Hematopoietic multipotent progenitor cell treated with erythropoietin and hydrocortisone succinate and interleukin-3 and kit ligand, for 17 days (in vitro differentiated cells): ENCODE measurements around the gene ACSM4.

ENCODE experiments used
- DNase-seq: peaks from one replicate; pipeline ENCODE4 v3.0.0-alpha.2; 2015; ENCODE audit warnings: low spot score

ACSM4 gene

DNA sequence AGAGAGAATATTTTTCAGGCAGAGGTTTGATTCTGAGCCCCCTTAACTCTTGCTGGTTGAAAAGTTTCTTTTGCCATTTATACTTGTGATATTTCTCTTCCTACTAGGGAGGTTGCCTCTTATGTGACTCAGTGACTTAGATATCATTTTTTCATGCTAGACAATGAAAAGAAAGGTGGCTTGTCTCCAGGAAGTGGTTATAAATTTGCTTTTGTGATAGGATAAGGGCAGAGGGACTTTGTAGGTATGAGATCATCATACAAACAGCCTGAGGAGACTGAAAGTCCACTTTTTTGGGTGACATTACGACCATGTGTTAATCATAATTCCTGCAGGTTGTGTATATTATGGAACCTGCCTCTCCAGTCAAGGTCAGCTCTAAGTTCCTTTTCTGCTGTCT is 35.8 kb downstream of the ACSM4 start:
- DNase-seq, result no peak

DNA sequence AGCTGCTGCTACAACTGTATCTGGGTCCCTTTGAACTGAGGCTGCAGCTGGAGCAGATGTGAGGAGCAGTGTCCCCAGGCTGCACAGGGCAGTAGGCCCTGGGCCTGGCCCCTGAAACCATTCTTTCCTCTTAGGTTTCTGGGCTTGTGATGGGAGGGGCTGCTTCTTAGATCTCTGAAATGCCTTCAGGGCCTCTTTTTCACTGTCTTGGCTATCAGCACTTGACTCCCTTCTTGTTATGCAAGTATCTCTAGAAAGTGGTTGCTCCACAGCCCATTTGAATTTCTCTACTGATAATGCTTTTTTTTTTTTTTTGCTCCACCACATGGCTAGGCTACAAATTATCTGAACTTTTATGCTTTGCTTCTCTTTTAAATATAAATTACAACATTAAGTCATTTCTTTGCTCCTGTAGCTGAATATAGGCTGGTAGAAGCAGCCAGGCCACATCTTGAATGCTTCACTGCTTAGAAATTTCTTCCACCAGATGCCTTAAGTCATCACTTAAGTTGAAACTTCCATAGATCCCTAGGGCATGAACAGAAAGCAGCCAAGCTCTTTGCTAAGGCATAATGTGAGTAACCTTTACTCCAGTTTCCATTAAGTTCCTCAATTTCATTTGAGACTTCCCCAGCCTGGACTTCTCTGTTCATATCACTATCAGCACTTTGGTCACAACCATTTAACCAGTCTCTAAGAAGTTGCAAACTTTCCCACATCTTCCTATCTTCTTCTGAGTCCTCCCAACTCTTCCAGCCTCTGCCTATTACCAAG is 41.1 kb downstream of the ACSM4 start:
- no peak for DNase-seq

DNA sequence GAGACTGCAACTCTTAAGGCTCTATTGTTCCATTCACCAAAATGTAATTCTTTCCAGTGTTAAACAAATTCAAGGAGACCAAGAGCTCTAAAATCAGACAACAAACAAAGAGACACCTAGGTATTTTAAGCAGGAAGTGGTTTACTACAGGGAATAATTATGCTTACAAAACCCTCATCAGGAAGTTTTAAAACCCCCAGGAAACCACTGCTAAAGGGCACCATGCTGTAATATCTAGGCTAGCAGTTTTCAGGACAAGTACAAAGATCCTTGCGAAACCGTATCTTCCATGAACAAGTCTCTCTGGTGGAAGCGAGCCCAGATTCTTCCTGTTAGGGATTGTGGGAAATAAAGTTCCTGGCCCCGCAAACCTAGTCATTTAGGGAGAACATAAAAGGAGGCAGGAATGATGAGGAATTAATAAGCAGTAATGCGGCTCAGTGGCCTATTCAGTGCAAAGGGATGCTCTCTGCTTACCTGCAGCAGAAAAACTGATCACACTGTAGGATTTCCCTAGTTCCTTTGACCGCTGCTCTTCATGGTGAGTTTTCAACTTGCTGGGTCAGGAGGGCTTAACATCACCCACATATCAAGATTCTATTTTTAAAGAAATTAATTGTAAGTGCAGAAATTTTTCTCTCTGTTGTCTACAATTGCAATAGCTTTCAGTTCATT is 42.8 kb downstream of the ACSM4 start:
- DNase-seq, result no peak

DNA sequence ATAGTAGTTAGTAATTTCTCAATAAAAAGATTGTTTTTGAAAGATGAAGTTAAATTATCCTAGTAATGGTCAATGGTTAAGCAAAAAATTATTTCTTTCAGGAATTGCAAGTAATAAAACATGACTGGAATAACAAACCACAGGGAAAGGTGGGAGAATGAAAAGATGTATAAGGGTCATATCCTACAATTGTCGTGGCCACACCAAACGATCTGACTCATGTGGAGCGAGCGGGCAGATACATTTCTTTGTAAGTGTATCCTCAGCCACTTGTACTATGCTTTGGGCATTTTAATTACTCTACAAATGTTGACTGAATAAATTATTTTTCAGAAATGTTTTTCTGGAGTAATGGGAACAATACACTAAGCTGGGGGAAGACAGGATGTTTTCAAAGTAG is 45.5 kb downstream of the ACSM4 start:
- DNase-seq, result no peak

DNA sequence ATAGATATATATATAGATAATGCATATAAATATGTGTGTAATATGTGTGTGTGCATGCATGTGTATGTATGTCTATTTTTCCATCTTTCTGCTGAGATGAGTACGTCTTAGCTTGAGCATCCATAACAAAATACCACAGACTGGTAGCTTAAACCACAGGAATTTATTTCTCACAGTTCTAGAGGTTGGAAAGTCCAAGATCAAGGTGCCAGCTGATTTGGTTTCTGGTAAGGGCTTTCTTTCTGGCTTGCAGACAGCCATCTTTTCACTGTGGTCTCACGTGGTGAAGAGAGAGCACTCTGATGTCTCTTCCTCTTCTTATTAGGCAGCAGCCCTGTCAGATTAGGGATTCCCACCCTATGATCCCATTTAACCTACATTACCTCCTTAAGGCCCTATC is 47.3 kb downstream of the ACSM4 start:
- DNase-seq, result no peak

DNA sequence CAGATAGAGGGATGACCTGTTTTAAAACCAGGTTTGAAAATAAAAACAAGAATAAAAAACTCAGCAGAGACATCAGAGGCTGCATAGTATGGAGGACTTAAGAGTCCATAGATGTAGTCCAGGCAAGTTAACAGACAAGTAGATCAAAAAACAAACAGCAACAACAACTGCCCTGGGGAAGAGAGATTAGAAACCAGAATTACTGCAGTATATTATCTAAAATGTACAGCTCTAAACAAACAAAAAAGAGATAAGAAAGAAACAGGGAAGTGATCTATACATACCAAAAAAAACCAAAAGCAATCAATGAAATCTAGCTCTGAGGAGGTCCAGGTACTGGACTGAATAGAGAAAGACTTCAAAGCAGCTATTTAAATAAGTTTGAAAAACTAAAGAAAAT is 48.8 kb downstream of the ACSM4 start:
- DNase-seq, result no peak

DNA sequence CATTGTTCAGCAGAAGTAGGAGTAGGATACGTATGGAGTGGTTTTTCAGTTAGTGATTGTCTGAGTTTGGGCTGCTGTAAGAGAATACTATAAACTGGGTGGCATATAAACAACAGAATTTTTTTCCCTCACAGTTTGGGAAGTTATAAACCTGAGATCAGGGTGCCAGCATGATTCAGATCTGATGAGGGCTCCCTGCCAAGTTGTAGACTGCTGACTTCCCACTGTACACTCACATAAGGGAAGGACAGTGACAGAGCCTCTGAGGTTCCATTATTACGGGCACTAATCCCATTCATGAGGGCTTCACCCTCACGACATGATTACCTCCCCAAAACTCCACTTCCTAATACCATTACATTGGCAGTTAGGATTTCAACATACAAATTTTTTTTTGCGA is 50.7 kb downstream of the ACSM4 start:
- peak; percentile 16 for DNase-seq

DNA sequence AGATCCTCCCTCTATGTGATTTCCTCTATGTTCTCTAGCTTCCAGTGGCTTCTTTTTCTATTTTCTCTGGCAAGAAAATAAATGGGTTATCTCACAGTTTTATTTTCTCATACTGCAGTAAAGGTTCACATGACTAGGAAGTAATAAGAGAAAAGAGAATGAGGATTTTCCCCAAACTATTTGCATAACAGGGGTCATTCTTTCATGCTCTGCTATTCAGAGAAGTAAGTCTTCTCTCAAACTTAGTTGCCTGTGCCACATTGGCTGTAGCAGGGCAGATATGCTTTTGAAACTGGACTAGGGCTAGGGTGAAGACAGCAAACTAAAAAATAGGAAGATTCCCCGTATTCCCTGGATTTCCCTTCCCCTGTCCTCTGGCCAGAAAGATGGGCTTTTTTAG is 57.4 kb downstream of the ACSM4 start:
- DNase-seq, result no peak

DNA sequence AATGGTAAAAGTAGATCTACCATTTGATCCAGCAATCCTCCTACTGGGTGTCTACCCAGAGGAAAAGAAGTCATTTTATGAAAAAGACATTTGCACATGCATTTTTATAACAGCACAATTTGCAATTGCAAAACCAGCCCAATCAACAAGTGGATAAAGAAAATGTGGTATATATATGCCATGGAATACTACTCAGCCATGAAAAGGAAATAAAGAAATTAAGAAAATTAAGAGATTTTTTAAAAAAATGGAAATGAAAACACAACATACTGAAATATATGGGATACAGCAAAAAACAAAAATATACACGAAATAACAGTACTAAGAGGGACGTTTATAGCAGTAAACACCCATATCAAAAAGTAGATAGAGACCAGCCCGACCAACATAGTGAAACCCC is 58.9 kb downstream of the ACSM4 start:
- no peak for DNase-seq

DNA sequence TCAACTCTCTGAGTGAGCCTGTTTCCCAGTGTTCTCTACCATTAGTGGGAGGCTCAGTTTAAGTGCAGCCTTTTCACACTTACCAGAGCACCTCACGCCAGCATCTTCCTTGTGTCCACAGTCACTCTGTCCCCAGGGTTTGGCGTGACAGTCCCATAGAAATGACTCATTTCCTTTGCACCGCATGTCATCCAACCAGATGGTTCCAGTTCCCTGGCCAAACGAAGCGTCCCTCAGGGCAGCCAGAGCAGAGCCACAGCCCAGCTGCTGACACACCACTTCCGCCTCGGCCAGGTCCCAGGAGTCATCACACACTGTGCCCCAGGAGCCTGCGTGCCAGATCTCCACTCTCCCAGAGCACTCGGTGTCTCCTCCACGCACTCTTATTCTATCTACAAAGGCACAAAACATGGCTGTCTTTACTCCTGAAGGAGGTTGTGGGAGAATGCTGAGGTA is 65.4 kb downstream of the ACSM4 start:
- DNase-seq, result no peak

DNA sequence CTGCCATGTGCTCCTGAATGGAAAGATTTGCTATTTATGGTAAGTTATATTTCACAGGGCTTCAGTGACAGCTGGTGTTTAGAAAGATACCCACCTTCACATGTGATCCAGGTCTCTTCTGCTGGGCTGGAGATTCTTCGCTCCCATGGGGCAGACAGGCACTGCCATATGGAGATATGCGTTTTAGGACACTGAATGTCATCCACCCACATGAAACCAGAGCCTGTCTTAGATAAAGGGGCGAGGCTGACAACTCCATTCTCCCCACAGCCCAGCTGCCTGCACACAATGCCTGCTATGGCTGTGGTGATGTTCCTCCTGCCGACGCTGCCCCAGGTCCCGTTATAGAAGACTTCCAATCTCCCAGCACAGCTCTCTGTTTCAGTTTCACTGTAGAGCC is 69.4 kb downstream of the ACSM4 start:
- no peak for DNase-seq

DNA sequence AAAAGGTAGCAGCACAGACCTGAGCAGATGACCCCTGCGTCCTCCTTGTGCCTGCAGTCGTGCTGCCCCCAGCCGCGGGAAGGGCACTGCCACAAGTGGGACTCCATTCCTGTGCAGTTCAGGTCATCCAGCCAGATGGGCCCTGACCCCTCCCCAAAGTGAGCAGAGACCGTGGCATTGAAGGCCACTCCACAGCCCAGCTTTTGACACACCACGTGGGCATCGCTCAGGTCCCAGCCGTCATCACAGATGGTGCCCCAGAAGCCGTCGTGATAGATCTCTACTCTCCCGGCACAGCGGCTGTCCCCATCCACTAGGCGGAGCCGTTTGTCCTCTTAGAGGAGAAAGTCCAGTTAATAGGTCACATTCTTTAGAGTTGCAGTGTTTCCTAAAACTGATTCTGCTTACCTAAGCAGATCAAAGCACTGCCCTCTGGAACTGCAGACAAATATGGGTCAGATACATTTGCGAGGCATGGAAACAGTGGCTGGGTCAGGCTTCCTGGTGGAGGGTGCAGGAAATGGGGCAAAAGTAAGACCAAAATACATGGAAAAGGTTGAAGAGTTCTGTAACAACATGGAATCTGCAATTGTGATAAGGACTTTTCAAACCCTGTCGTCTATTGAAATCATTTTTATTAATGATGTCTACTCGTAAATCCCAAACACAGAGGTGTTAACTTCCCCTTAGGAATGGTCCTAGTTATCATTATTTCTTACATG is 70.7 kb downstream of the ACSM4 start:
- peak; percentile 54 for DNase-seq

DNA sequence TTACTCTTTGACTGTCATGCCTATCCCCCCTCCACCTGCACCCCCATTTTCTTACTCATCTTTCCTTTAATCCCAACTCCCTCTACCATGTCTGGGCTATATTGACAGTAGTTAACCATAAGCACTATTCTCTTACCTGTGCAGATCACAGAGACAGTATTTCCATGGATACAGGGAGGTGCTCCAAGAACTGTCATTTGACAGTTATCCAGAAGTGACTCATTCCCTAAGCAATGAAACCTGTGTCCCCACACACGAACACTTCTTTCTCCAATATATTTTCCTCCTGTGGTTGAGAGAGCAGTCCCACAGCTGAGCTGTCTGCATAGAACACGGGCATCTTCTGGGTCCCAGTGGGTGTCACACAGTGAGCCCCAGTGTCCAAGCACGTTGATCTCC is 71.3 kb downstream of the ACSM4 start:
- no peak for DNase-seq

DNA sequence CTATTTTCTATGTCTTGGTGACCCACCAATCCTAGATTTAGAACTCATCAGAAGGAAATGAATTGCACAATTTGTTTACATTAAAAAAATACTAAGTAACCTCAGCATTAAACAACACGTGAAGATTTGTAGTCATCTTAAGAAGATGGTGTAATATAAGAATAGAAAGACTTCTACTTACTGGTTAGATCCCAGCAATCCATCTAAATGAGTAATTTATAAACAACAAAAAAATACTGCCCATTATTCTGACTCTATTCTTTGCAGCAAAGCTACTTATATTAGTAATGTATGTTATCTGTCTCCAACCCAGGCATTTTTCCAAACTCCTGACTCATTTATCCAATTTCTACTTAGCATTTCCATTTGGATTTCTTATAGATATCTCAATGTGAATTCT is 72.3 kb downstream of the ACSM4 start:
- DNase-seq, result no peak
